Ishikawa (cell line): ENCODE data around the gene TOP2A.

Source experiments
- NFIC ChIP-seq: IDR thresholded peaks from 2 replicates; pipeline ENCODE4 v1.6.1; 2012
- TAF1 ChIP-seq: IDR thresholded peaks from 2 replicates; pipeline ENCODE4 v1.6.1; 2012; ENCODE audit warnings: low read depth, mild to moderate bottlenecking

GRCh38 chr17:40355123-40355803 lies 62.4 kb downstream of the TOP2A start:
- TF ChIP-seq NFIC (no peak), TAF1 (no peak)
